KG1 (cell line): ENCODE data around the gene TSPAN12.
A peak's percentile ranks its signal among the peaks of the same experiment; 100 is the strongest.
"Not testable (repeated sequence)": the region's sequence is repeated elsewhere in the genome, so short reads cannot be mapped to it uniquely, and the experiment has no call there.

Experiments used
- DNase-seq: peaks from one replicate; lab custom pipeline; 2025; lab: John Stamatoyannopoulos, UW

The TSPAN12 gene

DNA sequence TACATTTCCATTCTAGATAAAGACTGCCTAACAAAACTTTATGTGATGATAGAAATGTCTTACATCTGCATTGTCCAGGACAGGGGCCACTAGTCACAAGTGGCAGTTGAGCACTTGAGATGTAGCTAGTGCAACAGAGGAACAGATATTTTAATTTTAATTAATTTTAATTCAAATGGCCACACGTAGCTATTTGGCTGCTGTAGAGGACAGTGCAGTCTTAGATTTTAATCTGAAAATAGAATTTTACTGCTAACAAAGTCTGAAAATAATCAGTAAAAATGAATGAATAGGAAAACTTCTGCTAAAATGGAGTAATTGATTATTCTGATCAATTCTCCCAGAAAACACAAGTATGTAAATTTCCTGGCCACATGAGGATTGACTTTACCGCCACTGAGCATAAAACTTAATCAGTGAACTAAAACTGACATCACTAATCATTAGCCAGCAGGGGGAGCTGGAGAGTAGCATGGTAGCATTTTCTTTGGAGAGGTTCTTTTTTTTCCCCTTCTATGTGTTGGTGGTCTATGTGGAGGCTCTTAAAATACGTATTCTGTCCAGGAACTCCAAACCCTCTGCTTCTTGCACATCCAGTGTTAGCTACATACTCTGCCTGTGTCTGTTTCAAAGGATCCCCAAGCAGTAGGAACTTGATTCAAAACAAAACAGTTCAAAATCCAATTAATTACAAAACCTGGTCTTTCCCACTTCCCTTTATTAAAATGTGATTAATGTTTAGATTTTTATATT lies 52.1 kb downstream of the TSPAN12 start:
- DNase-seq, result no peak

DNA sequence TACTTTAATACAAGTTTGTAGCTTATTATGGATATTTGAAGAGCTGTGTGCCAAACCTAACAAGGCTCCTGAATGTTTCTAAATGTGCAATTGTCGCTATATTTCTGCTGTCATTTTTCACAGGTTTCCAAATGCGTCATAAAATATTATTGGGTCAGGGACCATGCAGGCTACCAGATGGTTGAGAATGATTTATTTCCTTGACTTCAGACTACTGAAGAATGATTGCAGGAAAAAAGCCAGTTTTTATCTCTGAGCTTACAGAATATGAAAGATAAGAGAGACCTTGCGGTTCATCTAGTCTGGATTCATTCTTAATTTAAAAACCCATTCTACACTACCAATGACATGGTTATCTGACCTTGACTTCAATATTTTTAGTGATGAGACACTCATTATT lies 55.2 kb downstream of the TSPAN12 start:
- no peak for DNase-seq

DNA sequence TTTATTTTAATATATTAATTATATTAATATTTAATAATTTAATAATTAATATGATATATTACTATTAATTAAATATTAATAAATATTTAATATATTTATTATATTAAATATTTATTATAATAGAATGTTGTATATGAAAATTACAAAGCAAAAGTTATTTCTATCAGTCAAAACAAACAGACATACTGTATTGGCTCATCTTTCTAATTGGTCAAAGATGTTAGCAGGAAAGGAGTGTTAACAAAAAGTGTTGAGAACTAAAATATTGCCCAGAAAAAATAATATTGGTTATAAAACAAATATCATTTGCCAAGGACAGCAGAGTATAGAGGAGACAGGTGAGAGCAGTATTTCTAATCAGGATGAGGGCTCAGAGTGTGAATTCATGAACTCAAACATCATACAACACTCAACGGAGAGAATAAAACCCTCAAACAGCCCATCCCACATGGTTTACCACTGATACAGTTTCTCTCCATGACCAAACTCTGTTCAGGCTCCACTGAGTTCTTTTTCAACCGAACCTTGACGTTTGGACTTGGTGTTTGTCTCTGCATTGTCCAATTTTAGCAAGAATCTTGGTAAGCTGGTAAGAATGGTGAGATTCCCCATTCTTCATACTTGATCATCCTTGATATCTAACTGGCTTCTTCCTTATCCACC lies 58.0 kb downstream of the TSPAN12 start:
- no peak for DNase-seq

DNA sequence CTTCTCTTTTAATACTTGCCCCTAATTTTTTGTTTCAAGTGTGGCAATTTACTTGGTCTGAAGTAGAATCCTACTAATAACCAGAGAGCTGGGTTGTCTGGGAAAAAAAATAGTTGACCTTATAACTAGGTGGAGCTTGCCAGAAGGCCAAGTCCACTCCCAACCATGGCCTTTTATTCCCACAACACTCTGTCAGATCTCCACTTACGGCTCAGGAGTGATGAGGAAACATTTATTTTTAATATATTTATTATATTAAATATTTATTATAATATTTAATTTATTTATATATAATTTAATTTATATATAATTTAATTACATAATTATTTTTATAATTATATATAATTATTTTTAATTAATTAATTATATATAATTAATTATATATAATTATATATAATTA lies 58.8 kb downstream of the TSPAN12 start:
- DNase-seq, result no peak

DNA sequence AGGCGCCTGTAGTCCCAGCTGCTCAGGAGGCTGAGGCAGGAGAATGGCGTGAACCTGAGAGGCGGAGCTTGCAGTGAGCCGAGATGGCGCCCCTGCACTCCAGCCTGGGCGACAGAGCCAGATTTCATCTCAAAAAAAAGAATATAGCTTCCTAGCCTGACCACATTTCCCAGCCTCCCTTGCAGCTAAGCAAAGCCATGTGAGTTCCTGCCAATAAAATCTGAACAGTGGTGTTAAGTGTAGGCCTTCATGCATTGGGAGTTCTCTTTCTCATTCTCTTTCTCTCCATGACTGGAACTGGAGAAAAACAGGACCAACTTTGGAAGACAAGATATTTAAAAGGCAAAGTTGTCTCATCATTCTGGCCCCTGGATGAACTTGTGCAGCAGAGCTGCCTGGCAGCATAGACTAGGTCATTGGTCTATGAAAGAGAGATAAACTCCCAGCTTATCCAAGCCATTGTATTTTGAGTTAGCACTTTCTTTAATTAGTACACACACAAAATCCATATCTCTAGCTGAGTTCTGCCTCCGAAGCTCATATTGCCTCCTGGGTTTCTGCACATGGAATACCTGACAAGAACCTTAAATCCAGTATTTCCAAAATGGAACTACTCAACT lies 60.8 kb downstream of the TSPAN12 start:
- DNase-seq, result no peak

DNA sequence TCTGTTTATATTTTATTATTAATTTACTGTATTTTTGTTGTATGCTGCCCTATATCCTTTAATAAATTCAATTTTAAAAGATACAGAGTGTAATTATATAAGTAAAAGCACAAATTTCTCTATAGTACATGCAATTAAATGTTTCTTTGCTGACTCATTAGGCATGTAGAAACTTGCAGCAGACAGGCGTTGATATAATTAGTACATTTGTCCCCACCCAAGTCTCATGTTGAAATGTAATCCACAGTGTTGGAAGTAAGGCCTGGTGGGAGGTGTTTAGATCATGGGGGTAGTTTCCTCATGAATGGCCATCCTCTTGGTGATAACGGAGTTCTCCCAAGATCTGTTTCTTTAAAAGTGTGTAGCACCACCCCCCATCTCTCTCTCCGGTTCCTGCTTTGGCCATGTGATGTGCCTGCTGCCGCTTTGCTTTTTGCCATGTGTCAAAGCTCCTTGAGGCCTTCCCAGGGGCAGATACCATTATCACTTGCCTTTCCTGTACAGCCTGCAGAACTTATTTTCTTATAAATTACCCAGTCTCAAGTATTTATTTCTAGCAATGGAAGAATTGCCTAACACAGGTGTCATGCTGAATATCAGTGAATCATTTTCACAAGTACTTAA lies 63.7 kb downstream of the TSPAN12 start:
- no peak for DNase-seq

DNA sequence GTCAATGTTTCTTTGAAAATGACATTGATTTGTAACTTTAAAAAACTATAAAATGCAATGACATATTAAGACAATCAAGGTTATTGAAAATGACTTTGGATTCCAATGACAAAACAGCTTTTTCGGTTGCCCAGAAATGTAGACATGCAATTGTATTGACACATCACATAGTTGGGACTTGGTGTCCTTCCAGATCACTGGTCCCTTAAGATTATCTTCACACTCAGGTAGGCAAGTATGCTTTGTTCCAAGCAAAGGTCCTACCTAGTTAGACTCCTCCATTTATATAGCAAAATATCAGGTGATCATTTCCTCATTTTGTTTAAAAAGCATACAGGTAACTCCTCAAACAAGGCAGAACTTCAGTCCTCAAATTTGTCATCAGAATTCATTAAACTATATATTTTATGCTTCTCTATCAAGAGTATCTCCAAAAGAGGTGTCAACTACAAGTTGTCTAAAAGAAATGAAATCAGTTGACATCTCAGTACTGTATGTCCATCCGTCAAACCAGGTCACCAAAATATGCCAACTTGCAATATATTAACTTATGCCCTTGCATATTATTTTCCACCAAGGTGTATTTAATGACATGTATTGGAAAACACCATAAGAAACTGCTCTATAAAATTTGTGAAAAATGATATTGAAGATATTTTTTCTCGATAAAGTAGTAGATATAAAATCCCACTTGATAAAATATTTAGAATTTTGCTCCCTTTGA lies 64.6 kb downstream of the TSPAN12 start:
- no peak for DNase-seq

DNA sequence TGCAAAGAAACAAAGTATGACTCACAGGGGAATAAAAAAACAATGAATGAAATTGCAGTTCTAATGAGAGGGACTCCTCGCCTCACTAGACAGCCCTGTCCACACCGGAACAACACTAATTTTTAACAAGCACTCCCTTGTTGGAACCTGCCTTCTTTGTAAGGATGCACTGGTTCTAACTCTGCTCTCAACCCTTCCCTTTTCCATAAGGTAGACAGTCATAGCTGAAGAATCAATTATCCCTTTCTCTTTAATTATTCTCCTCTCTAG lies 65.1 kb downstream of the TSPAN12 start:
- DNase-seq, result no peak

DNA sequence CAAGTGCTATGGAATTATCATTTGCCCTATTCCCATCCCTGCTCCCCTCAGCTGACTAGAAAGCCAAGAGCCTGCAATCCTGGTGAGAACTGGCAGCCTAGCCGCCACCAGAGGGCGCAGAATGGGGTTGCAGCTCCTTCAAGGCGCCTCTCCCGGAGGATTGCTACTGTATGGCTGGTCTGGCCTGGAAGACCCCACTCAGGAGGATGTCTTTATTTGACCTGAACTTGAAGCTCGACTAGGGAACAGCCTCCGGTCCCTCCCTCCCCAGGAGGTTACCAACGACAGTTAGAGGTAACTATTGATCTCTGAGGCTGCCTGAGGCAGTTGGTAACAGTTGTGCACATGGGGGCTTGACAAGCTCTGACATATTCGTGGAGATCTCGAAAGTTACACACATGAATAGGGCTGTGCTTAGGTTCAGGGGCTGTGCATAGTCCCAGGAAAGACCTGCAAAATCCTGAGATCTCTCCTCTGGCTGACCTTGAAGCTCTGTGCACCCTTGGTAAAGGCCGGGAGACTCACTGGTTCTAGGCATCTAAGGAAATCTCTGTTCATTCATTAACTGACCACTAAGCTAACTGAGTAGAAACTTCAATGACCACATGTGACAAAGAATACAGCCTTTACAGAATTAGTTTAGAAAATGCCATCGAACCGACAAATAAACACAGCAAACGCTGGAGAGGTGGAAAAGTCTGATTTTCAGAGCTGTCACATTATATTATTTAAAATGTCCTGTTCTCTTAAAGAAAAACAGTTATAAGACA lies 65.7 kb downstream of the TSPAN12 start:
- peak; percentile 41 for DNase-seq

DNA sequence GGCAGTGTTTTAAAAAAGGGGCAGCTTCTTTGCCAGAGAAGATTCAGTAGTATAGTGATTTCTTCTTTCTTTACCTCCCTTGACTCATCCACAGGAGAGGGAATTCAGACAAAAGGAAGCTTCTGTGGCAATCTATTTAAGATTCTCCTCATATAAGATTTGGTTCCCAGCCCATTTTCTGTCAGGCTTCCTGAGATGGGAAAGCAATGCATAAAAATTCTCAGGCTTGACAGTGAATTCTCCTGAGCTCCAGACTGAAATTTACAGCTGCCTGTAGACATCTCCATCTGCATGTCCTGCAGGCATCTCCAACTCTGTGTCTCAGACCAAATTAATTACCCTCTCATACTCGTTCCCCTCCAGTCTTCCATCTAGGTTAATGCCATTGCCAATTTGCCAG lies 72.8 kb downstream of the TSPAN12 start:
- no peak for DNase-seq

DNA sequence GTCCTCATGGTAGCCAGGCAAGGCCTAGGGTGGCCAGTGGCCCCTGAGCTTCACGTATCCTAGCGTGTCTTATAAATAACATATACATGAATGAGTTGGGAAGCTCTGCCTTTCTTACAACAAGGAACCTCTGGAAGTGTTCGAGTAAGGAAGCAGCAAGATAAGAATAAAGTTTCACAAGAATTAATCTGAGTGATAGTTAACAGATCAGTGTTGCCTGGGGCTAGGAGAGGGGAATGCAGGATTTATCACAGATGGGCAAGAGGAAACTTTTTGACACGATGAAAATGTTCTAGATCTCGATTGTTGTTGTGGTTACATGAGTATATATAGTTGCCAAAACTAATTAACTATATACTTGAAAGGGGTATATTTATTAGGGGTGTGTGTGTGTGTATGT lies 74.2 kb downstream of the TSPAN12 start:
- no peak for DNase-seq

DNA sequence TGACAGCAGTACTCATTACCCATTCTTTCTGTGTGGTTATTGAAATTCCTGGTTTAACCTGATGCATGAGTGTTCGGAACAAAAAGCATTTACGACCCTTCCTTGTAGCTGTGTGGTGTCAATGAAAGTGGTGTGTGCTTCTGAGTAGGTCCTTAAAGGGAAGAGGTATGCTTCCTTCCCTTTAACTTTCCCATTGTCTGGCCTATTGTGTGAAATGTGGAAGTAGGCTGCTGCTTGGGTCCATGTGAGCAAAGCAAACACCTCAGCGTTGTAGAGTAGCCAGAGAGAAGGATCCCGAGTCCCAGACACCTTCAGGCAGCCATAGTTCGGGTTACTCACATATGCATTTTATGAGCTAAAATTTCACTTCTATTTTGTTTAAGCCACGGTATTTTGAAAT lies 74.7 kb downstream of the TSPAN12 start:
- DNase-seq, result no peak

DNA sequence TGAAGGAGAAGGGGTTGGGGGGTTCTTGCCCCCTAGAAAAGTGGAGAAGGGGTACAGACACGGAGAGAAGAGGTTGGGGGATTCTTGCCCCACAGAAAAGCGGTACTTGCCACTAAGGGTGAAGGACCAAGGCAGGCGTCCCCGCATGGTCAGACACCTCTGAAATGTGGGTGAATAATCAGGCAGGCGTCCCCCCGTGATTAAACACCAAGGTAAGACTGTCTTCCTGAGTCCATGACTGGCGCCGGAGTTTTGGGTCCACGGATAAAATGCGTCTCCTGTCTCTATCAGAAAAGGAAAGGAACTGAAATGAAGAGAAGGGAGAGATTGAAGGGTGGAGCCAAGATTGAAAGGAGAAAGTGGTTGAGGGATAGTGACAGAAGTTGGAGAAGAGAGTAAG lies 76.0 kb downstream of the TSPAN12 start:
- DNase-seq, result not testable (repeated sequence)

DNA sequence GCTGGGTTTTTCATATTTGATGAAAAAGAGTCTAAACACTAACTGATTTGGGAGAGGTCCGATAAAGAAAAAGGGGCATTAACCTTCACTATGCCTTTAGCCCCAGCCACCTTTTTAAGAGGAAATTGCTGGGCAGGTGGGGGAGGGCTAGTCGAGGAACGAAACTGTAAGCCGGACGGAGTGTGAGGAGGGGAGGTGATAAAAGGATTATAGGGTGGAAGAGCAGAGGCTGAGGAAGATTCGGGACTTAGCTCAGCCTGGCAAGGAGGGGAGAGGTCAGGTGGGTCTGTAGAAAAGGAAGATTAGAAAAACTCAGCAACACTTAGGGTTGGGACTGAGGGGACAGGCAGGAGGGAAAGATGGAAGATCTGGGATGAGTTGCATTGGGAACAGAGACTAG lies 77.0 kb downstream of the TSPAN12 start:
- no peak for DNase-seq

DNA sequence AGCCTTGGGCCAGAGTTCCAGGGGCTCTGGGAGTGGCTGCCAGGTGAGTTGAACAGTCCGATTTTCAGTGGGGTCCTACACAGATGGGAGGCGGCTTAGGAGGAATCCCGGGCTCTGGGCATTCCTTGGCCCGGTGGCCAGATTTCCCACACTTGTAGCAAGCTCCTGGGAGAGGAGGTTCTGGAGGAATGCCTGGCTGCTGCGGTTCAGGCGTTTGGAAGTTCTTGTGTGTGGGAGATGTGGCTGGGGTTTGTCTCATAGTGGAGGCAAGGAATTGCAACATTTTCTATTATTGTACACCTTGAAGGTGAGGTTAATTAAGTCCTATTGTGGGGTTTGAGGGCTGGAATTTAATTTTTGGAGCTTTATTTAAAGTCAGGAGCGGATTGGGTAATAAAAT lies 77.5 kb downstream of the TSPAN12 start:
- DNase-seq, result not testable (repeated sequence)

DNA sequence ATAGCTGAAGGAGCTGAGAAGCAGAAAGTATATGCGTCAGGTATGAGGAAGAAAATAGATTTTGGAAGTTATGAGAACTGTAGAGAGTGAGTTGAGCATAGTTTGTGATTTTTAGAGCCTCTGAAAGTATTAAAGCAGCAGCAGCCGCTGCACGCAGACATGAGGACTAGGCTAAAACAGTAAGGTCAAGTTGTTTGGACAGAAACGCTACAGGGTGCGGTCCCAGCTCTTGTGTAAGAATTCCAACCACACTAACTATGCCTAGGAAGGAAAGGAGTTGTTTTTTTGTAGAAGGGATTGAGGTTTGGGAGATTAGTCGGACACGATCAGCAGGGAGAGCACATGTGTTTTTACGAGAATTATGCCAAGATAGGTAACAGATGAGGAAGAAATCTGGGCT lies 78.9 kb downstream of the TSPAN12 start:
- DNase-seq, result not testable (repeated sequence)

DNA sequence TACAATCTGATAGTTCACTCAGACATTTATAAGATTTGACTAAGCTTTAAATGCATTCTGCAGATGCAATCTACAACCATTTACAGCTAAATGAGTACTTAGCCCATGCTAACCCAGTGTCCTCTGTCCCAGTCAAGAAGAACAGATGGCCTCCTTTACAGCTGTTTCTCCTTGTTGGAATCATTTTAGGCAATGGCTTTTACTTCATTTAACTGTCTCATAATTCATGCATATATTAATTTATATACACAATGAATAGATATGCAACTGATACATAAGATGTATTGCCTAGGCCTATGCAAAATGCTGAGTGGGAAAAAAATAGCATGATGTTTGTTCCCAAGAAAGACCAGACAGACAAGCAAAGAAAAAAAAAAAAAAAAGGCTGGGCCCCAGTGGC lies 82.2 kb downstream of the TSPAN12 start:
- DNase-seq, result no peak

DNA sequence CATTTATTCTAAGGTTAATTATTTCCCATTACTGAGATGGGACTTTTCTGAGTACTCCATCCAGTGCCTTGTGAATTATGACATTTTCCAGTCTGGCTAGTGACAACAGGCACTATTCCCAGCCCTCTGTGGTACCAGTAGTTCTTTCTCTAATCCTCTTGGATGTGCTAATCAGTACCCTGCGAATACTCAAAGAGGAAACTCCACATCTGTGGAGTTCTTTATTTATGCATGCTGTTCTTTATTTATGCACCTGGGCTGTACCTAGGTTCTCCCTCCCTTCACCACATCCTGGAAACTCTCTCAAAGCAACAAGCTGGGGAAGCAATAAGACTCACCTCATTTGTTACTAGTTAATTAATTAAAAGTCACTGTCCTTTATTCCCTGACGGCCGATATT lies 83.5 kb downstream of the TSPAN12 start:
- no peak for DNase-seq

DNA sequence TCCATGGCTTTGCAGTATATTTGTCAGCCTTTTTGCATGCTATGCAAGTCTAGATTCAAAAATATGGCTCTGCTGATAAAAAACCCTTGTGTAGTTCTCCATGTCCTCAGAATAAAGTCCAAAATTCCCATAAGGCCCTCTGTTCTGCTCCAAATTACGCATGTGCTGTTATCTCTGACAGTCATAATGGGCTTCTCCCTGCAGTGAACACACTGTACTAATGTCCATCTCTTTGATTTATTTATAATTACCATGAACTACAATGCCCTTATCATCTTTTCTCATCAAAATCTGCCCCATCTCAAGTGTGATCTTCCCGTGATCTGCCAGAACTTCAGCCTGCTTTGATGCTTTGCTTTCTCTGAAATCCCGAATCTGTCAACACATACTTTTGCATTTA lies 87.7 kb downstream of the TSPAN12 start:
- no peak for DNase-seq

DNA sequence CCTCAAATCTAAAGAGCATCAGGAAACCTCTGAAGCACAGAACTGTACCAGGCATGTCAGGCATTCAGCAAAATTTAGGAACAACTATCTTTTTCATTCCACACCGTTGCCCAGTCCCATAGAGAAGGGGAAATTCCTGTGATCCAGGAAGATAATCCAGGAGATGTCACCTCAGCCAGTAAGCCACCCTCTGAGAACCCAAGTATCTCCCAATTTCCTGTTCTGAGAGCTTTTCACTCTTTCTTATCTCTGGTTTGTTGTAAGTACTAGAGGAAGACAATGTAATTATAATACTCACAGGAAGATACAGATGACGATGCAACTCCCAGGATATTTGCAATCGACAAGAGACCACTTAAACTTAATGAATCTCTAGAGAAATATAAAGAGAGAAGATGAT lies 97.1 kb downstream of the TSPAN12 start:
- no peak for DNase-seq

DNA sequence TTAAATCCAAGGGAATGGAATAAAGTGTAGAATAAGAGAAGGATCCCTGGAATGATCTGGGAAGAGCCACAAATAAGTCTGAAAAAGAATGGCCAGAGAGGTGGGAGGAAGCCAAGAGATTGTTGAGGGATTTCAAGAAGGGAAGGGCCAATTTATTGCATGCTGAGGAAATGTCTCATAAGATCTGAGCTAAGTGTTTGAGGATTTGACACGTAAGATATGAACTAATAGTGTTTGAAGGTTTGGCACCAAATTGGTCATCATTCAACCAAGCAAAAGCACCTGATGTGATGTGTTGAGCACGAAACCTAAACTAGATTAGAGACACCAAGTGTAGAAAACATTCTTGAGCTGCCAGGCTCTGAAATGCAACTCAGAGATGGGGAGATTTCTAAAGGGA lies 97.9 kb downstream of the TSPAN12 start:
- DNase-seq, result no peak

DNA sequence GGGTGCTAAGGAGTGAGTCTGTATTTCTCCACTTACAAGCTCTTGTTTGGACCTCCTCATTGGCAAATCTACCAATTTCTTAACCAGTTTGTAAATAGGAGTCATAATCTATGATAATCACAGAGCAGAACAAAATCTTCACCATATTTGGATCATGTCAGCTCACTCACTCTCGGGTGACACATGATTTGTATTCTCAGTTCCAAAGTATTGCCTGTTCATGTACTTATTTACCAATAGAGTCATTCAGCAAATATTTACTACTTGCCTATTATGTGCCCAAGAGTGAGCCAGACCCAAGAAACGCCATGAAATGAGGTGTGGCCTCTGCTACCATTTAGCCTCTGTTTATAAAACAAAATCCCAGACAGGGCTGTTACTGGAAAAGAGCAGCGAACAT lies 114.8 kb downstream of the TSPAN12 start:
- no peak for DNase-seq
